Measurements from ENCODE around the gene NTN4. TPM values are rescaled to one million over a fixed set of nuclear protein-coding genes. Genes with fewer than 3 reads are reported as not detected.

NTN4 gene
- total and polyA plus RNA-seq, 7 experiments from 2014 or later = 0.08 to 0.86 TPM; not detected in 5

GRCh38 chr12:95796982-95797289 is 6.4 kb upstream of the NTN4 start:
- CTCF ChIA-PET = no interaction called here
- H3K4me1 Mint-ChIP-seq = peaks cover 0 to 12% (median 0%) of the 10 kb centered on the region in 7 donors

DNA sequence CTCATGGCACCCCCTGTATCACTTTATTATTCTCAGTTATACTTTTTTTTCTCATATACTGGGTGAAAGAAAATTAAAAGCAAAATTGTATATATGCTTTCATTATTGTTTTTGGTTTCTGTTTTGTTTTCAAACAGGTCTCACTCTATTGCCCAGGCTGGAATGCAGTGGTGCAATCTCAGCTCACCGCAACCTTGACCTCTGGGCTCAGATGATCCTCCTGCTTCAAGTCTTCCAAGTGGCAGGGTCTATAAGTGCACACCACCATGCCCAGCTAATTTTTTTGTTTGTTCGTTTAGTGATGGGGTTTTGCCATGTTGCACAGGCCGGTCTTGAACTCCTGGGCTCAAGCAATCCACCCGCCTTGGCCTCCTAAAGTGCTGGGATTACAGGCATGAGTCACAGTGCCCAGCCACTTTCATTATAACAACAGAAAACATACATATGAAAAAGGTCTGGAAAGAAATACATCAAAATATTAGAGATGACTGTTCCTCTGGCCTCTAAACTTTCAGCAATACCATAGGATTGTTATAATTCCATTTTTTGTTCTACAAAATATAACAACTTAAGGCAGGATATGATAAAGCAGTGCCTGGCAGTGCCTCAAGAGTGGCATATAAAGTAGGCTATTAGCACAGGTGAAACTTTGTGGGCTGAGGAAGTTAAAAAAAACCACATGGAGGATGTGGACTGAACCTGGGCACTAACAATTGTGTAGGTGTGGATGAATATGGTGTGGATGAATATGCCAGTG is 5.8 kb upstream of the NTN4 start:
- Histone ChIP-seq H3K27ac (ENCODE audit: low read depth, low read length) (no peak overlapping the region), H3K4me3 (ENCODE audit: low read length) (no peak overlapping the region), H3K36me3 (ENCODE audit: control insufficient read depth in 2 of 3, insufficient read depth in 3 of 3, low read length in 3 of 3) (no peaks in the 10 kb centered on the region), H3K27me3 (ENCODE audit: control insufficient read depth in 2 of 2, insufficient read depth in 2 of 2, low read length in 2 of 2) (no peaks in the 10 kb centered on the region), H3K4me1 (ENCODE audit: control insufficient read depth in 2 of 2, insufficient read depth in 2 of 2, low read length in 2 of 2) (no peaks in the 10 kb centered on the region), H3K9me3 (ENCODE audit: control insufficient read depth in 2 of 3, low read length in 3 of 3) (no peaks in the 10 kb centered on the region)
- no peaks in the 10 kb centered on the region for H3K36me3 Mint-ChIP-seq
- peaks cover 27 to 69% (median 43%) of the 10 kb centered on the region in 5 donors for H3K27me3 Mint-ChIP-seq
- no peak overlapping the region for H3K4me3 Mint-ChIP-seq
- no peak overlapping the region for H3K27ac Mint-ChIP-seq
- ChIA-PET CTCF (no interaction called here), POLR2A (no interaction called here)
- no peak for DNase-seq
- H3K9me3 Mint-ChIP-seq = peaks cover 0 to 1% (median 0%) of the 10 kb centered on the region in 11 donors
- H3K4me1 Mint-ChIP-seq = peaks cover under 1 to 13% (median 1%) of the 10 kb centered on the region in 7 donors
- intact Hi-C loops (cut with micrococcal nuclease) = no loop called here
- ATAC-seq = no peak

More at GRCh38 chr12:95796982-95797289, 6.4 kb upstream of the NTN4 start:
- Histone ChIP-seq H3K36me3 (ENCODE audit: control insufficient read depth in 2 of 3, insufficient read depth in 3 of 3, low read length in 3 of 3) (no peaks in the 10 kb centered on the region), H3K4me1 (ENCODE audit: control insufficient read depth in 2 of 2, insufficient read depth in 2 of 2, low read length in 2 of 2) (no peaks in the 10 kb centered on the region), H3K4me3 (ENCODE audit: low read length) (no peak overlapping the region), H3K9me3 (ENCODE audit: control insufficient read depth in 2 of 3, low read length in 3 of 3) (no peaks in the 10 kb centered on the region), H3K27ac (ENCODE audit: low read depth, low read length) (no peak overlapping the region), H3K27me3 (ENCODE audit: control insufficient read depth in 2 of 2, insufficient read depth in 2 of 2, low read length in 2 of 2) (no peaks in the 10 kb centered on the region)
- Mint-ChIP-seq H3K27me3 (peaks cover 21 to 64% (median 37%) of the 10 kb centered on the region in 5 donors), H3K9me3 (peaks cover 0 to 1% (median 0%) of the 10 kb centered on the region in 11 donors), H3K4me3 (no peak overlapping the region), H3K36me3 (no peaks in the 10 kb centered on the region), H3K27ac (no peak overlapping the region)
- POLR2A ChIA-PET = no interaction called here
- intact Hi-C loops (cut with micrococcal nuclease) = no loop called here
- DNase-seq (no peak), ATAC-seq (no peak)

DNA sequence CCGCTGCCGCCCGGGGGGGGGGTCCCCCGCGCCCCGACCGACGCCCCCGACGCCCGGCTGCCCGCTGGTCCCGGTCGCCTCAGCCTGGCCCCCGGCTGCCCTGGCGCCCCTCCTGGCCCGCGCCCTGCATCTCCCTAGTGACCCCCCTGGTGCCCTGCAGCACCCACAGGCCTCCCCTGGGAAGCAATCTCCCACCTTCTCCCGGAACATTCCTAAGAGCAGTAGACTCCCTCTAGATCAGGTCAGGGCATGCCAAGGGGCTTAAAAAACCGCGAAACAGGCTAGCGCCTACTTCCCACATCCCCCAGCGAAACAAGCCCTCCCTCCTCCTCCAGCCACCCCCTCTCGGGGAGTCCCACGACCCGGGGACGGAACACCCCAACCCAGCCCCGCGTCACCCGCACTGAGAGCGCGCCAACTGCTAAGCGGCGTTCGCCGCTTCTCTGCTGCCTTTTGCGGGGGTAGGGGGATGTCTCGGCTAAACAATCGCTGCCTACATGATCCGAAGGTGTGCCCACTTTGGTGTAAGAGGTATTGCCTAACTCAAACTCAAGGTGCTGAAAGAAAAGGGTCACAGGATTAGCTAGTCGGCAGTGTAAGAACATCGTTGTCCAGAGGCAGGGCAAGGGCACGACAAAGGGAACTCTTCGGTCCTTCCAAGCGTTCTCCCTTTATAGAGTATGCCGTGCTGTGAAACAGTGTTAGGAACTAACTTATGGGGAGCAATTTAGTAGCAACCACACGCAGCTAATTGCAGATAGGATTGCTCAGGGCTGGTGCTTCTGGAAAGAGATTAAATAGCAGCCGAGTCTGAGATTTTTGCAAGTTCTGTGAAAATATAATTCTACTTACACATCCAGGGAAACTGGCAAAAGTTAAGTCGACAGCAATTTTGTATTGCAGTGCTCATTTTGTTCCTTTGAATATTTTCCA is 619 bp upstream of the NTN4 start:
- H3K4me1 Mint-ChIP-seq = peaks cover 6 to 22% (median 15%) of the 10 kb centered on the region in 7 donors
- H3K27ac Mint-ChIP-seq = peak overlapping the region in 1 of 9 donors; percentile 30
- CTCF ChIA-PET = no interaction called here
- no peaks in the 10 kb centered on the region for H3K36me3 ChIP-seq (ENCODE audit: control insufficient read depth in 2 of 3, insufficient read depth in 3 of 3, low read length in 3 of 3)
- peak overlapping the region; percentile 51 for H3K4me3 ChIP-seq (ENCODE audit: low read length)
- peaks cover 0 to 4% of the 10 kb centered on the region in 2 donors for H3K27me3 ChIP-seq (ENCODE audit: control insufficient read depth in 2 of 2, insufficient read depth in 2 of 2, low read length in 2 of 2)
- H3K27ac ChIP-seq (ENCODE audit: low read depth, low read length) = no peak overlapping the region
- intact Hi-C loops (cut with micrococcal nuclease) = no loop called here
- peak; percentile 69 for ATAC-seq
- H3K9me3 ChIP-seq (ENCODE audit: control insufficient read depth in 2 of 3, low read length in 3 of 3) = no peaks in the 10 kb centered on the region
- no peaks in the 10 kb centered on the region for H3K36me3 Mint-ChIP-seq
- POLR2A ChIA-PET = no interaction called here
- no peaks in the 10 kb centered on the region for H3K9me3 Mint-ChIP-seq
- peak overlapping the region; percentile 55 to 95 (median 84) for H3K4me3 Mint-ChIP-seq
- DNase-seq = peak in 8 of 9 donors; percentile 12 to 37 (median 28)
- peaks cover 0 to 8% of the 10 kb centered on the region in 2 donors for H3K4me1 ChIP-seq (ENCODE audit: control insufficient read depth in 2 of 2, insufficient read depth in 2 of 2, low read length in 2 of 2)
- peaks cover 48 to 88% (median 65%) of the 10 kb centered on the region in 5 donors for H3K27me3 Mint-ChIP-seq

GRCh38 chr12:95789126-95790032 is 1.2 kb downstream of the NTN4 start:
- Mint-ChIP-seq H3K27ac (no peak overlapping the region), H3K27me3 (peaks cover 55 to 86% (median 72%) of the 10 kb centered on the region in 5 donors), H3K4me3 (peak overlapping the region; percentile 40 to 95 (median 76)), H3K36me3 (no peaks in the 10 kb centered on the region), H3K9me3 (no peaks in the 10 kb centered on the region), H3K4me1 (peaks cover 6 to 22% (median 12%) of the 10 kb centered on the region in 7 donors)
- Histone ChIP-seq H3K27ac (ENCODE audit: low read depth, low read length) (no peak overlapping the region), H3K4me3 (ENCODE audit: low read length) (peak overlapping the region; percentile 25), H3K36me3 (ENCODE audit: control insufficient read depth in 2 of 3, insufficient read depth in 3 of 3, low read length in 3 of 3) (no peaks in the 10 kb centered on the region), H3K4me1 (ENCODE audit: control insufficient read depth in 2 of 2, insufficient read depth in 2 of 2, low read length in 2 of 2) (peaks cover 0 to 8% of the 10 kb centered on the region in 2 donors), H3K27me3 (ENCODE audit: control insufficient read depth in 2 of 2, insufficient read depth in 2 of 2, low read length in 2 of 2) (peaks cover 0 to 4% of the 10 kb centered on the region in 2 donors), H3K9me3 (ENCODE audit: control insufficient read depth in 2 of 3, low read length in 3 of 3) (no peaks in the 10 kb centered on the region)
- no peak for ATAC-seq
- intact Hi-C loops (cut with micrococcal nuclease) = no loop called here
- CTCF ChIA-PET = no interaction called here
- DNase-seq = peak in 1 of 9 donors; percentile 3
- POLR2A ChIA-PET = interaction anchor here (0.6 kb wide), 1 partner anchor 1119 kb away, joined by 3 read pairs; no protein-coding TSS in a partner anchor

GRCh38 chr12:95788637-95789036 is 1.9 kb downstream of the NTN4 start:
- no peak for ATAC-seq
- intact Hi-C loops (cut with micrococcal nuclease) = no loop called here
- Mint-ChIP-seq H3K27ac (no peak overlapping the region), H3K36me3 (no peaks in the 10 kb centered on the region), H3K9me3 (no peaks in the 10 kb centered on the region), H3K27me3 (peaks cover 55 to 82% (median 72%) of the 10 kb centered on the region in 5 donors), H3K4me1 (peaks cover 6 to 22% (median 12%) of the 10 kb centered on the region in 7 donors), H3K4me3 (peak overlapping the region in 7 of 10 donors; percentile 14 to 95 (median 71))
- CTCF ChIA-PET = no interaction called here
- no peak for DNase-seq
- Histone ChIP-seq H3K4me1 (ENCODE audit: control insufficient read depth in 2 of 2, insufficient read depth in 2 of 2, low read length in 2 of 2) (peaks cover 0 to 8% of the 10 kb centered on the region in 2 donors), H3K4me3 (ENCODE audit: low read length) (no peak overlapping the region), H3K36me3 (ENCODE audit: control insufficient read depth in 2 of 3, insufficient read depth in 3 of 3, low read length in 3 of 3) (no peaks in the 10 kb centered on the region), H3K27me3 (ENCODE audit: control insufficient read depth in 2 of 2, insufficient read depth in 2 of 2, low read length in 2 of 2) (peaks cover 0 to 4% of the 10 kb centered on the region in 2 donors), H3K9me3 (ENCODE audit: control insufficient read depth in 2 of 3, low read length in 3 of 3) (no peaks in the 10 kb centered on the region), H3K27ac (ENCODE audit: low read depth, low read length) (no peak overlapping the region)
- POLR2A ChIA-PET = no interaction called here

- H3K9me3 ChIP-seq (ENCODE audit: control insufficient read depth in 2 of 3, low read length in 3 of 3) = no peaks in the 10 kb centered on the region
- H3K27ac ChIP-seq (ENCODE audit: low read depth, low read length) = no peak overlapping the region
- no peak overlapping the region for H3K4me3 ChIP-seq (ENCODE audit: low read length)
- H3K4me1 ChIP-seq (ENCODE audit: control insufficient read depth in 2 of 2, insufficient read depth in 2 of 2, low read length in 2 of 2) = peaks cover 0 to 8% of the 10 kb centered on the region in 2 donors
- Mint-ChIP-seq H3K9me3 (no peaks in the 10 kb centered on the region), H3K27ac (no peak overlapping the region), H3K4me1 (peaks cover 6 to 22% (median 12%) of the 10 kb centered on the region in 7 donors), H3K27me3 (peaks cover 57 to 72% (median 64%) of the 10 kb centered on the region in 5 donors), H3K36me3 (no peaks in the 10 kb centered on the region), H3K4me3 (no peak overlapping the region)
- ChIA-PET POLR2A (no interaction called here), CTCF (no interaction called here)
- intact Hi-C loops (cut with micrococcal nuclease) = no loop called here
- DNase-seq (no peak), ATAC-seq (no peak)
- no peaks in the 10 kb centered on the region for H3K36me3 ChIP-seq (ENCODE audit: control insufficient read depth in 2 of 3, insufficient read depth in 3 of 3, low read length in 3 of 3)
- peaks cover 0 to 4% of the 10 kb centered on the region in 2 donors for H3K27me3 ChIP-seq (ENCODE audit: control insufficient read depth in 2 of 2, insufficient read depth in 2 of 2, low read length in 2 of 2)
Measured at GRCh38 chr12:95787274-95787818, 3.2 kb downstream of the NTN4 start.
